NOMO-1 treated with dmso at 0.1 percent for 144 hours (cell line): ENCODE measurements around the gene LENG1.
"Not testable (repeated sequence)": the region's sequence is repeated elsewhere in the genome, so short reads cannot be mapped to it uniquely, and the experiment has no call there.

ENCODE experiments used
- DNase-seq: peaks from one replicate; lab custom pipeline; 2025; ENCODE audit not compliant: unreplicated experiment; lab: John Stamatoyannopoulos, UW

Gene LENG1

GRCh38 chr19:54159352-54160181 lies at the start of gene LENG1:
Gene LENG1 (minus strand): TSS chr19:54159721. CDS start chr19:54159695, 26 bp downstream.
- DNase-seq = peak; percentile 99

DNA sequence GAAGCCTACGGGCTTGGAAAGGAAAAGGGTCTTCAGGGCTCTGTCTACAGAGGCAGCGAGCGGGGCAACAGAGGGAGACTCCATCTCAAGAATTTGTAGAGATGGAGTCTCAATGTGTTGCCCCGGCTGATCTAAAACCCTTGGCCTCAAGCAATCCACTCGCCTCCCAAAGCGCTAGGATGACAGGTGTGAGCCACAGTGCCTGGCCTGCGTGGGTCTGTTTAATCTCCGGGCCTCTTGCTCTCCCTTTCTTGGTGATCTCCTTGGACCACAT lies 49.2 kb upstream of the LENG1 start:
- DNase-seq = no peak

- peak; percentile 99 for DNase-seq
These were observed 48.7 kb upstream of the LENG1 start for GRCh38 chr19:54207983-54208783.

GRCh38 chr19:54207676-54207982 lies 48.1 kb upstream of the LENG1 start:
- DNase-seq = no peak

GRCh38 chr19:54207193-54207592 lies 47.7 kb upstream of the LENG1 start:
- DNase-seq = not testable (repeated sequence)

DNA sequence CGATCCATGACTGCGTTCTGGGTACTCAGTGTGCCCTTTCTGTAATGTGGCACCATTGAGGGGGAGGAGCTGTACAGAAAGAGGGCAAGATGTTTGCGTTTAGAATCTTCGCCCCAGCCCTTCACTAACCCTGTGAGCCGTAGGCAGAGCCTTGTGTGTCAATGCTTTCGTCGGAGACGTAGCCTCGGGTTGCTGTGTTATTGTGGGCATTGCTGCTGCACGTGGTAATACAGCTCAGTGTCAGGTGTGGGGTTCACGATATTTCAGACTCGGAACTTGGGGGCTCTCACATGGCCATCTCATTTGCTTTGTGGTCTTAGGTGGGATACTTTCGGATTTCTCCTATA lies 47.3 kb upstream of the LENG1 start:
- no peak for DNase-seq

DNA sequence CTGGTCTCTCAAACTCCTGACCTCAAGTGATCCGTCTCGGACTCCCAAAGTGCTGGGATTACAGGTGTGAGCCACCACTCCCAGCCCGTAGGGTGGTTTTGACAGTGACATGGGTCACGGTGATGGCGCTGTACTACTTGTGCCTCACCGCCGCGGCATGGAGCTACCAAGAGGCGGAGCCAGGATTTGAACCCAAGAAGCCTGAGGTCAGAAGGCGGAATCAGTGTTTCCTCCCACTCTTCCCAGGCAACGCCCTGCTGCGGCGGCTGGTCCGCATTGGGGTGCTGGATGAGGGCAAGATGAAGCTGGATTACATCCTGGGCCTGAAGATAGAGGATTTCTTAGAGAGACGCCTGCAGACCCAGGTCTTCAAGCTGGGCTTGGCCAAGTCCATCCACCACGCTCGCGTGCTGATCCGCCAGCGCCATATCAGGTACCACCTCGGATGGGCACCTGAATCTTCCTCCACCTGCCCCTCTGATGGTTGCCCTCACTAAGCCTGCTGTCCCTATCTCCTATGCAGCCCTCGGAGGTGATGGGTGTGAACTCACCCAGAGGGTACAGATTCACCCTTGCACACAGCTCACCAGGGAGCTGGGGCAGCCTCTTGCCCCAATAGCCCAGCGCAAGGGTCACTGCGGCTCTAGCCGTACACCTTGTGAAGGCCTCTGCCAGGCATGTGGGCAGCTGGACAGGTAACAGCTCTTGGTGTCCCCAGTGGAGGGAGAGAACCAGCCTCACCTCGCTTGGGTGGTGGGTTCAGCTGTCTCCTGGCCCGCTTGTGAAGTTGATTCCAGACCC lies 46.7 kb upstream of the LENG1 start:
- DNase-seq = no peak

DNA sequence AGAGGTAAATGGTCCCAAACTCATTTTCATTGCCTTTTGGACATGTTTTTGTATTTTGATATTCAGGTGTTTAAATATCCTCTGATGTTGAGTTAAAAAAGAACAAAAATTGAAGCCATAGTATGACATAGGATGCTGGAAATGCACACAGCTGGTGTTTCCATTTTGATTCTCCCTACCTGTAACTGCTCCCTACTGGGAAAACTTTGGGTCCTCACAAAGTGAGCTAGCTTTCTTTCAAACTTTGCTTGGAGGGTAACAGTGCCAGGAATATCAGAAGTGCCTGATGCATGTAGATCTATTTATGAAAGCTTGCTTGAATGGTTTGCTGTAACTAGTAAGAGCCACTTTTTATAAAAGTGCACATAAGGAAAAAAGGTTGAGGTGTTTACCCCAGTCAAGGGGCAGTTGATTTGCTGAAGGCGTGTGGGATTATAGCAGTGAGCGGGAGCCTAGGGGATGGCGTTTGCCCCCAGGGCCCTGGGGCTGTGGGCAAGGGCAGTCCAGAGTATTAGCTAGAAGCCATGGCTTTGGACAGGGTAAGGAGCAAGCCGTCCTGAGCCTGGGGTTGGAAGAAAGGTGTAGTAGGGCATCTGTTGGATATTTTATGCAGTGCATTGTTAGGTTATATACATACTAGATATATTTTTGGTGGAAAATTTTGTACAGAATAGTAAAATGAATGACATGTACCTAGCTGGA lies 45.4 kb upstream of the LENG1 start:
- DNase-seq = no peak

DNA sequence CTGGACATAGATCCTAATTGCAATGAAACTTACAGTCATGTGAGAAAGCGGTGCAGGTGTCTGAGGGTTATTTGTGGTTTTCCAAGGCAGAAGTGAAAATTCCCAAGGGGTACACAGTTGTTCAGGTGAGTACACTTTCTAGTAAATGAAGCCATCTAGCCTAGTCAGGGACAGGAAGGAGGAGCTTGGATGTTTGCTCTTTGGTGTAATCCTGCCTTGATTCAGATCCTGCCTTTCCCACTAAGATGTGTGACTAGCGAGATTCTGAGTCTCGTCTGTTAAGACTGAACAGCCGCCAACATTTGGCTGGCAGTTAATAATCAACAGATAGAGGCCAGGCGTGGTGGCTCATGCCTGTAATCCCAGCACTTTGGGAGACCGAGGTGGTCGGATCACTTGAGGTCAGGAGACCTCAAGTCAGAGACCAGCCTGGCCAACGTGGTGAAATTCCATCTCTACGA lies 43.7 kb upstream of the LENG1 start:
- DNase-seq = no peak

DNA sequence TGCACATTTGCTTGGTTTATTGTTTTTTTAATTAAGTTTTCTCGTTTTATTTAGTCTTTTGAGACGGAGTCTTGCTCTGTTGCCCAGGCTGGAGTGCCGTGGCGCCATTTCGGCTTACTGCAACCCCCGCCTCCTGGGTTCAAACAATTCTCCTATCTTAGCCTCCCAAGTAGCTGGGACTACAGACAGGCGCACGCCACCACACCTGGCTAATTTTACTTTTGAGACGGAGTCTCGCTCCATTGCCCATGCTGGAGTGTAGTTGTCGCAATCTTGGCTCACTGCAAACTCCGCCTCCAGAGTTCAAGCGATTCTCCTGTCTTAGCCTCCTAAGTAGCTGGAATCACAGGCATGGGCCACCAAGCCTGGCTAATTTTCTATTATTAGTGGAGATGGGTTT lies 42.5 kb upstream of the LENG1 start:
- no peak for DNase-seq

DNA sequence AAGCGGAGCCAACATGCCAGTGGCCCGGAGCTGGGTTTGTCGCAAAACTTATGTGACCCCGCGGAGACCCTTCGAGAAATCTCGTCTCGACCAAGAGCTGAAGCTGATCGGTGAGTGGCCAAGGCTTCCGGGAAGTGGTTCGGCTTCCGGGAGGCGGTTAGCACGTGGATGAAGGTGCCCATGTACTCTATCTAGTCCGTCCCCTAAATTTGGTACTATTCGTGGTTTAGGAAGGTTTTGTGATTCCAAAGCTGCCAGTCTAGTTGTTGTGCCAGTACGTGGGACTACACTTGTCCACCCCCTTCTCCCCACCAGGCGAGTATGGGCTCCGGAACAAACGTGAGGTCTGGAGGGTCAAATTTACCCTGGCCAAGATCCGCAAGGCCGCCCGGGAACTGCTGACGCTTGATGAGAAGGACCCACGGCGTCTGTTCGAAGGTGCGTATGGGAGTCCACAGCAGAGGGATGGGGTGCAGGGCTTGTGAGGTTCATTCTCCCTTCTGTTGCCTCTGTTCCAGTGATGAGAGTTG lies 41.7 kb upstream of the LENG1 start:
- no peak for DNase-seq

- DNase-seq = no peak
These were observed 39.9 kb upstream of the LENG1 start for GRCh38 chr19:54199401-54199800.

- DNase-seq = no peak
These were observed 37.6 kb upstream of the LENG1 start for GRCh38 chr19:54197121-54197520.

GRCh38 chr19:54196536-54196935 lies 37.0 kb upstream of the LENG1 start:
- DNase-seq = no peak

- not testable (repeated sequence) for DNase-seq
These were observed 34.9 kb upstream of the LENG1 start for GRCh38 chr19:54194463-54194862.

DNA sequence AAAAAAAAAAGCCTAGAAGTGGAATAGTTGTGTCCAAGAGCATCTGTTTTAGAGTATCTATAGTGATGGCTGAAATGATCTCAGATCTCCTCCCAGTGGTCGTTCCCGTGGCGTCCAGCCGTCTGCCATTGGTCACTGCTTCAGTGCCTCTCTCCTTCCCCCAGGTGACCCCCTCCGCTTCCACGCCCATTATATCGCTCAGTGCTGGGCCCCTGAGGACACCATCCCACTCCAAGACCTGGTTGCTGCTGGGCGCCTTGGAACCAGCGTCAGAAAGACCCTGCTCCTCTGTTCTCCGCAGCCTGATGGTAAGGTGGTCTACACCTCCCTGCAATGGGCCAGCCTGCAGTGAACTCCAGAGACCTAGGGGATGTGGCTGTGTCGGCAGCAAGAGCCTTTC lies 33.5 kb upstream of the LENG1 start:
- no peak for DNase-seq

DNA sequence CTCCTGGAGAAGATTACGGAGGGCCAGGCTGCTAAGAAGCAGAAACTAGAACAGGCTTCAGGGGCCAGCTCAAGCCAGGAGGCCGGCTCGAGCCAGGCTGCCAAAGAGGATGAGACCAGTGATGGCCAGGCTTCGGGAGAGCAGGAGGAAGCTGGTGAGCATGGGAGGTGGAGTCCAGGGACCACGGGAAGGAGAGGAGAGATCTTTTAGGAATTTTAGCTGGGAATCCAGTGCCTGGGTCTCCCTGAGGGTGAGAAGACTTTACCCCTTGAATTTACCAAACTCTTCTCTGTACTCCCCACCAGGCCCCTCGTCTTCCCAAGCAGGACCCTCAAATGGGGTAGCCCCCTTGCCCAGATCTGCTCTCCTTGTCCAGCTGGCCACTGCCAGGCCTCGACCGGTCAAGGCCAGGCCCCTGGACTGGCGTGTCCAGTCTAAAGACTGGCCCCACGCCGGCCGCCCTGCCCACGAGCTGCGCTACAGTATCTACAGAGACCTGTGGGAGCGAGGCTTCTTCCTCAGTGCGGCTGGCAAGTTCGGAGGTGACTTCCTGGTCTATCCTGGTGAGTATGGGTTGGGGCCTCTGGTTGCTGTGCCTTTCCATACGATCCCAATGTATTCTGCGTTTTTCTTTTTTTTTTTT lies 32.4 kb upstream of the LENG1 start:
- no peak for DNase-seq

- DNase-seq = peak; percentile 80
These were observed 31.7 kb upstream of the LENG1 start, which contains the start of gene TSEN34 for GRCh38 chr19:54191011-54191810. Gene TSEN34 (plus strand): TSS chr19:54191308. CDS start chr19:54191365, 57 bp downstream.

GRCh38 chr19:54190503-54191010 lies 31.0 kb upstream of the LENG1 start:
- DNase-seq = peak; percentile 100
